ENCODE results near the gene THAP3.

The THAP3 gene

DNA sequence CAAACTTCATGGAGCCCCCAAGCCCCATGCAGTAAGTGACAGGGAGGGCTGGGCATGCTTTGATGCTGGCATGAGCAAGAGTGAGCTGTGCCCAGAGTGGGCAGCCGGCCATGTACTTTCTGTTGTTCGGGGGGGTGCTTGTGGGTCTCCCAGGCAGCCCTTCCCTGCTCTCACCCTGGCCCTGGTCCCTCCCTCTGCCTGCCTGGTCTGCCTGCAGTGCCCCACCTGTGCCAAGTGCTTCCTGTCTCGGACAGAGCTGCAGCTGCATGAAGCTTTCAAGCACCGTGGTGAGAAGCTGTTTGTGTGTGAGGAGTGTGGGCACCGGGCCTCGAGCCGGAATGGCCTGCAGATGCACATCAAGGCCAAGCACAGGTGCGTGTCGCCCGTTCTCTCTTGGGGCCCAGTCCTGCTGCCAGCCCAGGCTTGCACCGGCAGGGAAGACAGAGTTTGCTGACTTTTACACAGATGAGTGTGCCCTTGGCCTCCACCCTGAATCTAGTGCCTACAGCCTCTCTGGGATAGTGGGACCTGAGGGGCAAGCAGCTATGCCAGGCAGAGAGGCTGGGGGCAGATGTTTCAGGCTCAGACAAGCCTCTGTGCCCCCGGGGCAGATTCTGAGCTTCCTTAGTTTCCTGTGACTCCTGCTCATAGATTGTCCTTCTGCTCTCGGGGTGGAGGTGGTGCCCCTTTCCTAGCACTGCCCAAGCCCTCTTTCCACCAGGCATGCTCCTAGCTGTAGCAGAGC lies 37.2 kb upstream of the THAP3 start:
- Mint-ChIP-seq H3K4me3 (no peak overlapping the region), H3K27me3 (no peaks in the 10 kb centered on the region), H3K36me3 (no peaks in the 10 kb centered on the region), H3K9me3 (no peaks in the 10 kb centered on the region), H3K4me1 (peaks cover 47% of the 10 kb centered on the region), H3K27ac (no peak overlapping the region)

- no peak overlapping the region for H3K4me3 Mint-ChIP-seq
- no peaks in the 10 kb centered on the region for H3K36me3 Mint-ChIP-seq
- H3K4me1 Mint-ChIP-seq = peaks cover 46% of the 10 kb centered on the region
- no peaks in the 10 kb centered on the region for H3K9me3 Mint-ChIP-seq
- H3K27me3 Mint-ChIP-seq = no peaks in the 10 kb centered on the region
- no peak overlapping the region for H3K27ac Mint-ChIP-seq
These were observed 36.4 kb upstream of the THAP3 start for GRCh38 chr1:6588128-6588892.

DNA sequence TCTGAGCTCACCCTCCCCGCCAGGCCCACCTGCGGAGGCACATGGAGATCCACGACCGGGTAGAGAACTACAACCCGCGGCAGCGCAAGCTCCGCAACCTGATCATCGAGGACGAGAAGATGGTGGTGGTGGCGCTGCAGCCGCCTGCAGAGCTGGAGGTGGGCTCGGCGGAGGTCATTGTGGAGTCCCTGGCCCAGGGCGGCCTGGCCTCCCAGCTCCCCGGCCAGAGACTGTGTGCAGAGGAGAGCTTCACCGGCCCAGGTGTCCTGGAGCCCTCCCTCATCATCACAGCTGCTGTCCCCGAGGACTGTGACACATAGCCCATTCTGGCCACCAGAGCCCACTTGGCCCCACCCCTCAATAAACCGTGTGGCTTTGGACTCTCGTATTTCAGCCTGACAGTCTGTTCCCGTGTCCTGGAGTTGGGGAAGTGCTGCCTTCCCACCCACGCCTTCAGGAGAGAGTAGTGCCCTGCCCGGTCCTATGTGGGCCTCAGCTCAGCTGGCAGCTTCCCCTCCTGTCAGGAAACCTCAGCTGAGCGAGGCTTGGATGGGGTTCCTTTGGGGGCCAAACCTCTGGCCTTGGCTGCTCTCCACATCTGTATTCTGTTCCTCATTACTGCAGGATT lies 35.7 kb upstream of the THAP3 start:
- Mint-ChIP-seq H3K9me3 (no peaks in the 10 kb centered on the region), H3K27me3 (no peaks in the 10 kb centered on the region), H3K36me3 (no peaks in the 10 kb centered on the region), H3K4me1 (peaks cover 48% of the 10 kb centered on the region), H3K4me3 (no peak overlapping the region), H3K27ac (no peak overlapping the region)

DNA sequence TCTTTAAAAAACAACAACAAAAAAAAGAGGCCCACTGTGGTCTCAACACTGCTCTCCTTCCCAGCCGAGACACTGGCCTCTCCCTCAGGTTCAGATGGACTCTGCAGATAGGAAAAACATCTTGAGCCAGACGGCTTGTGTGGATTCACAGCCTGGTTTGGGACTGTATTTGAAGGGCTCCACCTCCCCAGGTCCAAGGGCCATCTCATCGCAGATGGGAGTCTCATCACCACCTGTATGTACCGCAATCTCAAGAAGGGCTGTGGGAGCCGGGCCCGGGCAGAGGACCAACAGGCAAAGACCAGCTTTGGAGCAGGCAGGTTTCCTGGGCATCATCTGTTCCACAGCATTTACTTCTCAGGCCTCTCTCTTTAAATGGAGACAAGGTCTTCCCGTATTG lies 34.6 kb upstream of the THAP3 start:
- no peaks in the 10 kb centered on the region for H3K9me3 Mint-ChIP-seq
- H3K27ac Mint-ChIP-seq = peak overlapping the region; percentile 55
- H3K36me3 Mint-ChIP-seq = no peaks in the 10 kb centered on the region
- H3K4me3 Mint-ChIP-seq = no peak overlapping the region
- H3K27me3 Mint-ChIP-seq = no peaks in the 10 kb centered on the region
- H3K4me1 Mint-ChIP-seq = peaks cover 44% of the 10 kb centered on the region

DNA sequence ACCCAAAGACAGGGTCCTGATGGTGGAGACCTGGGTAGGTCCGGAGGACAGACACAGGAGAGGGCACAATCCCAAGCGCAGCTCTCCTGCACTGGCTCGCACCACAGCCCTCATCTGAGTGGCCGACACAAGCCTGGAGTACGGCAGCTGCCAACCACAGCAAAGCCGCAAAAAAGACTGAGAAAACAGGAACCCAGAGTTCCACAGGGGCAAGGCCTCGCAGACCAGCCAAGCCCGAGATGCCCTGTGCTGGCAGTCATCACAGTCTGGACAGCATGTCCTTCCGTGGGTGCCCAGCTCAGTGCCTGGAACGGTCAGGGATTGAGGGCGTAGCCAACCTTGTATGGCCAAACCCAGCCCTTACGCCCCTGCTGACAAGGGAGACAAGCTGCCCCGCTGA lies 33.4 kb upstream of the THAP3 start:
- Mint-ChIP-seq H3K36me3 (no peaks in the 10 kb centered on the region), H3K4me1 (peaks cover 53% of the 10 kb centered on the region), H3K27ac (peak overlapping the region; percentile 12)

GRCh38 chr1:6591644-6592043 lies 33.0 kb upstream of the THAP3 start:
- no peaks in the 10 kb centered on the region for H3K27me3 Mint-ChIP-seq
- H3K4me1 Mint-ChIP-seq = peaks cover 55% of the 10 kb centered on the region
- no peaks in the 10 kb centered on the region for H3K36me3 Mint-ChIP-seq
- no peak overlapping the region for H3K4me3 Mint-ChIP-seq
- peak overlapping the region; percentile 12 for H3K27ac Mint-ChIP-seq
- H3K9me3 Mint-ChIP-seq = no peaks in the 10 kb centered on the region

More for the DNA sequence above, 33.4 kb upstream of the THAP3 start:
- H3K9me3 Mint-ChIP-seq = no peaks in the 10 kb centered on the region
- no peak overlapping the region for H3K4me3 Mint-ChIP-seq
- H3K27me3 Mint-ChIP-seq = no peaks in the 10 kb centered on the region

- no peak overlapping the region for H3K4me3 Mint-ChIP-seq
These were observed 32.2 kb upstream of the THAP3 start for GRCh38 chr1:6592441-6592840.

DNA sequence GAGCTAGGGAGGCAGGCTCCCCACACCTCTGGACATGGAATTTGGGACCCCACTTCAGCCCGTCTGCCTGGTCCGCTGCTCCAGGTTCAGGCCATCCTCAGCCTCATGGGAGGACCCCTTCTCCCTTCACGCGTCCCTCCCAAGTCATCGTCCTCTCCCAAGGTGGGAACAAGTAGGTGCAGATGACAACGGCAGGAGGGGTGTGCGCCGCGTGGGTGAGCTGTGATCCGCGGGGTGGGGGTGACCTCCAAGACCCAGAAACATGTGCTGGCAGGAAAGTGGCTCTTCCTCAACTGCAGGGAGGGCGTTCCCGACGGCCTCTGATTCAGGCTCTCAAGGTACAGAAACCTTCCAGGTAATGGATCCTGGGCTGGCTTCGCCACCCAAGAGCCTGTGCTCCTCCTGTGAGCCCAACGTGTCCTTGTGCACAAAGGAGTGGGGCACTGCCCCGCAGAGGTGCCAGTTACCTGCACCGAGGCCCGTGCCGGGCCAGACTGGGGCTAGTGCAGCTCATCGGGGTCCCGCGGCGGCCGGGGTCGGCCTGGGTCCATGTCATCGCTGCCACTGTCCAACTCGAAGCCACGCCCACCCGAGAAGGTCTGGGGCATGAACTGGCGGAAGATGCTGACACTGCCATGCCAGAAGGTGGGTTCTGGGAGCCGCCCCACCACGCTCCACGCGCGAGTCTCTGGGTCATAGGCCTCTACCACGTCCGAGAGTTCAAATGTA lies 31.6 kb upstream of the THAP3 start:
- H3K27me3 Mint-ChIP-seq = no peaks in the 10 kb centered on the region
- no peaks in the 10 kb centered on the region for H3K36me3 Mint-ChIP-seq
- H3K9me3 Mint-ChIP-seq = no peaks in the 10 kb centered on the region
- H3K4me1 Mint-ChIP-seq = peaks cover 58% of the 10 kb centered on the region
- no peak overlapping the region for H3K4me3 Mint-ChIP-seq
- no peak overlapping the region for H3K27ac Mint-ChIP-seq

More at GRCh38 chr1:6592441-6592840, 32.2 kb upstream of the THAP3 start:
- H3K36me3 Mint-ChIP-seq = no peaks in the 10 kb centered on the region
- no peak overlapping the region for H3K27ac Mint-ChIP-seq
- no peaks in the 10 kb centered on the region for H3K9me3 Mint-ChIP-seq
- no peaks in the 10 kb centered on the region for H3K27me3 Mint-ChIP-seq
- H3K4me1 Mint-ChIP-seq = peaks cover 59% of the 10 kb centered on the region

DNA sequence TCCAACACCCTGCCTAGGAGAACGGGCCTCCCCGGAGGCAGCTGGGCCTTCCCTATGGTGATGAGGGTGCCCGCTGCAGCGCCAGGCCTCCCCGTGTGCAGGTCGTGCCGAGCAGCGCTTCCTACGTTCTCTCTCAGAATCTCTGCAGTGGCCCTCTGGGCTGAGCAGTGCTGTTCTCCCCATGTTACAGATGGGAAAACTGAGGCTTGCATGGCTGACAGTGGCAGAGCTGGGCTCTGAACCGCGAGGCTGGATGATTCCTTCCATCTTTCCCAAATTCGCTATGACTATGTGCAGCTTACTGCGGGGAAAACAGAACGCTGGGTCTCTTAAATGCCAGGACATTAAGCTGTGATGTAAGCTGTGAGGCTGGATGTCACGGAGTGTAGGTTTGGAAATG lies 30.9 kb upstream of the THAP3 start:
- no peak overlapping the region for H3K4me3 Mint-ChIP-seq
- no peaks in the 10 kb centered on the region for H3K36me3 Mint-ChIP-seq
- H3K4me1 Mint-ChIP-seq = peaks cover 62% of the 10 kb centered on the region
- no peaks in the 10 kb centered on the region for H3K9me3 Mint-ChIP-seq
- no peak overlapping the region for H3K27ac Mint-ChIP-seq
- H3K27me3 Mint-ChIP-seq = no peaks in the 10 kb centered on the region

GRCh38 chr1:6594977-6595740 lies 29.5 kb upstream of the THAP3 start:
- Mint-ChIP-seq H3K4me1 (peaks cover 74% of the 10 kb centered on the region), H3K27ac (peak overlapping the region; percentile 12), H3K27me3 (no peaks in the 10 kb centered on the region), H3K9me3 (no peaks in the 10 kb centered on the region), H3K36me3 (peaks cover 7% of the 10 kb centered on the region), H3K4me3 (peak overlapping the region; percentile 19)

DNA sequence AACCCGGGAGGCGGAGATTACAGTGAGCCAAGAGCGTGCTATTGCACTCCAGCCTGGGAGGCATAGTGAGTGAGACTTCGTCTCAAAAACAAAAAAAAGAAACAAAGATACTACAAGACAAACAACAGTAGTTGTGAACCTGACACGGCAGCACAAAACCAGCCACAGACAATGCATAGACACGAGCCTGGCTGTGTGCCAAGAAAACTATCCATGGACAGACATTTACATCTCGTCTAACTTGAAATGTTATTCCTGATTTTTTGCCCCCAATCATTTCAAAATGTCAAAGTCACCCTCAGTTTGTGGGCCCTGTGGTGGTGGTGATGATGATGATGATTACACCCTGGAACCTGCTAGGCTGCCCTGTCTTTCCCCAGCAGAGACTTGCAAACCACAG lies 28.3 kb upstream of the THAP3 start:
- no peak overlapping the region for H3K27ac Mint-ChIP-seq
- peaks cover 12% of the 10 kb centered on the region for H3K36me3 Mint-ChIP-seq
- peak overlapping the region; percentile 11 for H3K4me3 Mint-ChIP-seq

DNA sequence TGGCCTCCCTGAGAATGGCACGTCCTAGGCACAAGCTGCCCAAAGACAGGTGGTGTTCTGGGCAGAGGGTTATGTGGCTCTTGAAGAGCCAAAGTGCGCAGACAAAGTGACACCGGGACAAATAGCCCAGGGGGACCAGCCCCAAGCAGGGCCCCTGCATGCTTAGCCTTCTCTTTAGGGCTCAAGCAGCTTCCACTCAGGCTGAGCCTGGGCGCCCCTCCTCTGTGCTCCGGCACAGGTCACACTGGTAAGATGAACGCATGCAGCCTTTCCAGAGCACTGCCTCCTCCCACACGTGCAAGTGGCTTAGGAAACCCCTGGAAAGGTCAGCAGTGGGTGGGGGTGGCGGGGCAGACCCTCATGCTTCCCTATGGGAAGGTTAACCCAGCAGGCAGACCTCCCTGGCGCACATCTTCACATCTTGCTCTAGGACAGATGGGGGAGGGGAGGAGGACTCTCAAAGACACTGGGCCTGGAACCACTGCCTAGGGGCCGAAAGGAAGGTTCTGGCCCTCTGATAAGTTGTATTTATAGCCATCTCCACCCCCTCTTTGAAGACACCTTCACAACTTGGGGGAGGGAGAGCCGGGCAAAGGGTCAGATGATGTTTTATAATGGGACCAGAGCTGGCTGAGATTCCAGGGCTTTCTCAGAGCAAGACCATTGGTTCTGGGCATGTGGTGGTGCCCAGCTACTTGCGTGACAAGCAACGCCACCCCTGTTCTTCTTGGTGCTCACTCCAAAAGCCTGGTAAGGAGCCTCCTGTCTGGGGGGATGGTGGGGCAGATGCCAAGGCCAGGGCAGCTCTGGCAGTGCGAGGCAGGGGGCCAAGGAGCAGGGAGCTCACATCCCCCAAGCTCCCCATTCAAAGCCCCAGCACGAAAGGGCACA lies 27.5 kb upstream of the THAP3 start:
- Mint-ChIP-seq H3K27ac (no peak overlapping the region), H3K9me3 (no peaks in the 10 kb centered on the region), H3K36me3 (peaks cover 12% of the 10 kb centered on the region), H3K4me1 (peaks cover 56% of the 10 kb centered on the region), H3K4me3 (peak overlapping the region; percentile 19), H3K27me3 (no peaks in the 10 kb centered on the region)

More for the DNA sequence above, 28.3 kb upstream of the THAP3 start:
- peaks cover 64% of the 10 kb centered on the region for H3K4me1 Mint-ChIP-seq
- no peaks in the 10 kb centered on the region for H3K27me3 Mint-ChIP-seq
- H3K9me3 Mint-ChIP-seq = no peaks in the 10 kb centered on the region

DNA sequence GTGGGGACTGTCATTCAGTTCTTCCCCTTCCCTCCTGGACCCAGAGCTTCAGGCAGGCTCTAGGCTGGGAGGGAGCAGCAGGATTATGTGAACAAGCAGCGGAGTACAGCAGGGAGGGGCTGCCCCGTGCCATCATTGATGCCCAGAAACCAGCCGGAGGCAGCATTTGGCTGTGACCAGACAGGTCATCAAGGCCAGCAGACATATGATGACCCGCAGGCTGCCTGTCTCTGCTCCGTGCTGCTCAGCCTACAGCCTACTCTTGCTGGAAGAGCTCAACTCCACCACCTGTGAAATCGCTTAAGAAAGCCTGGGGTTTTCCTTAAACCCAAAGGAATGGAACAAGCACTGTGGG lies 26.9 kb upstream of the THAP3 start:
- Mint-ChIP-seq H3K27me3 (no peaks in the 10 kb centered on the region), H3K9me3 (no peaks in the 10 kb centered on the region), H3K4me1 (peaks cover 52% of the 10 kb centered on the region), H3K36me3 (peaks cover 12% of the 10 kb centered on the region), H3K4me3 (peak overlapping the region; percentile 19), H3K27ac (no peak overlapping the region)

Measured in activated naive CD4-positive, alpha-beta T cell treated with anti-CD3 and anti-CD28 coated beads, Interleukin-2, amount 50 U/mL, for 24 hours (primary cell).